GM12878 (cell line): ENCODE data around the gene COASY. TPM values are rescaled to one million over a fixed set of nuclear protein-coding genes. Genes with fewer than 3 reads are reported as not detected.

Source experiments
- ATAC-seq: fragments of 200-7000 bp; cut with Tn5 transposase; 3 replicates; pipeline ENCODE4 v1.9.1; 2020; ENCODE audit warnings: mild to moderate bottlenecking, moderate library complexity
- BruUV-seq: library from RNA; stranded (reverse); fragments of 400-500 nt; replicated peaks from 2 replicates; lab custom pipeline; 2021; lab: Mats Ljungman, UMichigan
- CTCF ChIA-PET: fragments of 300-600 bp; sonication (Branson Sonifier 250); formaldehyde crosslinking; extraction: SDS; loops from one replicate; lab custom pipeline; 2021; ENCODE audit warnings: inconsistent platforms; lab: Yijun Ruan, JAX
- POLR2A ChIA-PET: fragments of 350-600 bp; formaldehyde crosslinking; extraction: SDS; loops from one replicate; lab custom pipeline; 2021; ENCODE audit warnings: inconsistent platforms; lab: Charles Lee
- RAD21 ChIA-PET: fragments of 300-600 bp; sonication (Branson Sonifier 250); formaldehyde crosslinking; loops from one replicate; lab custom pipeline; 2023; ENCODE audit warnings: antibody characterized with exemption; ENCODE audit not compliant: unreplicated experiment; lab: Charles Lee
- SMC1A ChIA-PET: fragments of 300-600 bp; sonication (Branson Sonifier 250); formaldehyde crosslinking; loops from one replicate; lab custom pipeline; 2023; ENCODE audit not compliant: unreplicated experiment, uncharacterized antibody; lab: Charles Lee
- DNase-seq: peaks from one replicate; pipeline ENCODE4 v3.0.0-alpha.2; 2011; ENCODE audit warnings: low read depth, low spot score
- FAIRE-seq: peaks from 3 replicates; lab custom pipeline; 2011; peaks lifted over from hg19 to GRCh38; lab: Jason Lieb, UNC
- H2AFZ ChIP-seq: 2 replicates; pipeline ENCODE4 v1.6.0; 2011; ENCODE audit warnings: low read depth, low read length, control low read depth; ENCODE audit not compliant: control insufficient read depth
- H3K27ac ChIP-seq: 2 replicates; pipeline ENCODE4 v1.5.1; 2011; ENCODE audit warnings: control low read depth; ENCODE audit not compliant: control insufficient read depth, insufficient read depth
- H3K27me3 ChIP-seq, 2 experiments: replicated peaks in 1 of 2; 2 replicates each; pipeline versions ENCODE4 v1.6.0 to v1.6.1; 2011; ENCODE audit warnings: low read length in 1 of 2; ENCODE audit not compliant: control insufficient read depth in 2 of 2, insufficient read depth in 2 of 2
- H3K36me3 ChIP-seq, 2 experiments: 2 replicates each; pipeline ENCODE4 v1.5.1; 2011; ENCODE audit warnings: low read length in 1 of 2; ENCODE audit not compliant: control insufficient read depth in 2 of 2, insufficient read depth in 2 of 2
- H3K4me1 ChIP-seq: 2 replicates; pipeline ENCODE4 v1.6.1; 2011; ENCODE audit warnings: mild to moderate bottlenecking, low read length, moderate library complexity, mixed read lengths; ENCODE audit not compliant: control insufficient read depth, insufficient read depth
- H3K4me2 ChIP-seq: 2 replicates; pipeline ENCODE4 v1.6.0; 2011; ENCODE audit warnings: control low read depth; ENCODE audit not compliant: control insufficient read depth, insufficient read depth
- H3K4me3 ChIP-seq: fragments of 200-600 bp; sonication (generic); 2 replicates; pipeline ENCODE4 v1.5.1; 2016
- H3K79me2 ChIP-seq: 2 replicates; pipeline ENCODE4 v1.6.0; 2011; ENCODE audit warnings: low read length; ENCODE audit not compliant: control insufficient read depth, insufficient read depth
- H3K9ac ChIP-seq: 2 replicates; pipeline ENCODE4 v1.8.0; 2011; ENCODE audit warnings: low read length, control low read depth, mixed read lengths; ENCODE audit not compliant: control insufficient read depth, insufficient read depth
- H3K9me3 ChIP-seq: replicated peaks from 3 replicates; pipeline ENCODE4 v1.5.1; 2011; ENCODE audit warnings: mild to moderate bottlenecking, low read length; ENCODE audit not compliant: control insufficient read depth, insufficient read depth
- H4K20me1 ChIP-seq: 2 replicates; pipeline ENCODE4 v1.6.0; 2011; ENCODE audit not compliant: control insufficient read depth, insufficient read depth
- PKNOX1 ChIP-seq: fragments of 450-650 bp; IDR thresholded peaks from 2 replicates; pipeline ENCODE4 v1.6.1; 2016; ENCODE audit warnings: mild to moderate bottlenecking
- POLR2A ChIP-seq: IDR thresholded peaks from 2 replicates; pipeline ENCODE4 v1.6.1; 2011; ENCODE audit warnings: low read depth, mild to moderate bottlenecking, low read length
- WGBS: methylation state at CpG from one replicate; pipeline ENCODE4 v1.1.6; 2016; ENCODE audit warnings: low lambda C conversion rate; ENCODE audit not compliant: insufficient replicate concordance, insufficient coverage; ENCODE audit errors: missing lambda C conversion rate; 5-methylcytosine and 5-hydroxymethylcytosine counted together
- in situ Hi-C: fragments of 300-500 bp; cut with MboI; formaldehyde crosslinking; loops from 9 replicates; pipeline ENCODE4 v1.14.3; 2018; ENCODE audit warnings: mixed read lengths
- intact Hi-C: fragments of 100-400 bp; cut with micrococcal nuclease; formaldehyde crosslinking; loops from one replicate; pipeline ENCODE4 v1.14.2; 2022; ENCODE audit not compliant: unreplicated experiment
- polyA plus RNA-seq, 11 experiments: library from polyadenylated mRNA; depleted of rRNA in 4 of 11; unstranded in 6 of 11; stranded (reverse) in 5 of 11; fragments of >200 nt; fragmentation: Nextera tagmentation in 4 of 11; fragmentation: Illumina TruSeq in 1 of 11; extraction: Ambion mirVana in 4 of 11; extraction: Trizol in 1 of 11; gene quantifications; 1 replicate in 1 of 11; 2 replicates in 10 of 11; pipeline versions ENCODE4 v1.2.1 to v1.2.3, GENCODE V29; 2011 to 2016; ENCODE audit warnings: inconsistent platforms in 2 of 11, missing spikeins in 2 of 11, low read depth in 1 of 11
- total RNA-seq, 4 experiments: library from RNA; depleted of rRNA in 3 of 4; stranded (reverse); fragments of >200 nt in 3 of 4; fragmentation: Illumina TruSeq in 1 of 4; extraction: Trizol in 1 of 4; gene quantifications; 2 replicates each; pipeline versions ENCODE4 v1.2.1 to v1.2.3, GENCODE V29; 2013 to 2021

Gene COASY
- total and polyA plus RNA-seq, 10 of the 15 experiments (the other 5 are each of a cell fraction or from before 2014, with no cell fraction given) = 18.6 to 93.9 (median 43.2) TPM

DNA sequence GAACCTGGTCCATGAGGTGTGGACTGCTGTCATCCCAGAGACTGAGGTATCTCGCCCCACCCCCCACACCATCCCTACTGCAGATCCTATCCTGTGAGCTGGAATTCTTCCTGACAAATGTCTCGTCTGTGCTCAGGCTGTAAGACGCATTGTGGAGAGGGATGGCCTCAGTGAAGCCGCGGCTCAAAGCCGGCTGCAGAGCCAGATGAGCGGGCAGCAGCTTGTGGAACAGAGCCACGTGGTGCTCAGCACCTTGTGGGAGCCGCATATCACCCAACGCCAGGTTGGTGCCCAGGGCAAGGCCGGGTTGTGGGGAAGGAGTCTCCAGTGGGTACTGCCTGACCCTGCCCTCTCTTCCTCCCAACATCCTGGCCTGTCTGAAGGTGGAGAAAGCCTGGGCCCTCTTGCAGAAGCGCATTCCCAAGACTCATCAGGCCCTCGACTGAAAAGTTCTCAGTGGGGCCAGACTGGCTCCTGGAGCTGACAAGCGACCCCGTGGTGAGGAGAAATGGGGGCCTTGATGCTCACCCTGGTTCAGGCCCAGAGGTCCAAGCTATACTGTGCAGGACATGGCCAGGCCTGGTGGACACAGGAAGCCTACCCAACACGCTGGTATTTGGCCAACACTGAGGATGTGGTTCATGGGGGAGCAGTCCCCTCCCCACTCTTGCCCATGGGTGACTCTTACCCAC, 3.7 kb downstream of the COASY start:
- DNase-seq = no peak
- H4K20me1 ChIP-seq = no peaks in the 10 kb centered on the region
- TF ChIP-seq PKNOX1 = no peak
- TF ChIP-seq POLR2A = 0 out of 2 replicates have a peak, but pooled peaks have one; percentile 5
- TF ChIP-seq, all 136 proteins: peak for 1
- ATAC-seq = no peak
- FAIRE-seq = no peak
- 92% methylated on average over 16 of the region's 16 CpGs for WGBS
- H3K9ac ChIP-seq = no peak overlapping the region
- H3K27ac ChIP-seq = no peak overlapping the region
- ChIA-PET CTCF (interaction anchor here (1.4 to 2.4 kb wide), 5 partner anchors 11 to 115 kb away, joined by 4 to 23 read pairs (median 6); partner anchors contain the start of gene PSMC3IP), SMC1A (interaction anchor here (1.2 kb wide), 1 partner anchor 44 kb away, joined by 3 read pairs; the partner anchor contains the start of genes RETREG3 and TUBG1), RAD21 (no interaction called here), POLR2A (interaction anchor here (0.7 to 2.6 kb wide), 3 partner anchors 10 to 110 kb away, joined by 3 to 14 read pairs (median 4); partner anchors contain the start of genes PLEKHH3 and PSMC3IP)
- in situ Hi-C loops = no loop called here
- H3K4me2 ChIP-seq = no peak overlapping the region
- no peaks in the 10 kb centered on the region for H3K27me3 ChIP-seq
- no peak overlapping the region for H2AFZ ChIP-seq
- peaks cover 50% of the 10 kb centered on the region for H3K79me2 ChIP-seq
- no TSS peak for BruUV-seq
- H3K9me3 ChIP-seq = no peaks in the 10 kb centered on the region
- peaks cover 24% of the 10 kb centered on the region for H3K4me1 ChIP-seq
- intact Hi-C loops = no loop called here
- H3K4me3 ChIP-seq = no peak overlapping the region
- H3K36me3 ChIP-seq = peaks cover 23 to 29% of the 10 kb centered on the region in 2 experiments; a peak in 3 of 4 replicates
